IMR-90 (cell line): Measurements from ENCODE around the gene ZFYVE21.

ENCODE experiments used
- CTCF ChIP-seq: conservative IDR thresholded peaks from 2 replicates; pipeline ENCODE4 v1.5.1; 2012; ENCODE audit warnings: mild to moderate bottlenecking, low read depth, low read length, improper control_type of control experiment
- MAZ ChIP-seq: IDR thresholded peaks from 2 replicates; pipeline ENCODE4 v1.6.1; 2012; ENCODE audit warnings: low read depth, mild to moderate bottlenecking, low read length, improper control_type of control experiment, moderate library complexity, borderline replicate concordance
- RAD21 ChIP-seq: IDR thresholded peaks from 2 replicates; pipeline ENCODE4 v1.6.1; 2012; ENCODE audit warnings: low read length, improper control_type of control experiment
- USF2 ChIP-seq: fragments of 150-350 bp; IDR thresholded peaks from 2 replicates; pipeline ENCODE4 v1.6.1; 2017; ENCODE audit warnings: mild to moderate bottlenecking, antibody characterized with exemption, low read length, low read depth

- no peak for TF ChIP-seq RAD21
- TF ChIP-seq CTCF, result no peak
- TF ChIP-seq USF2, result no peak
- TF ChIP-seq MAZ, result no peak
These were observed 32.9 kb downstream of the ZFYVE21 start for GRCh38 chr14:103748534-103748857.
